HepG2 (cell line): ENCODE results near the gene TFAM.

ENCODE experiments used
- CBX5 ChIP-seq: sonication (generic); formaldehyde crosslinking; IDR thresholded peaks from 2 replicates; pipeline ENCODE4 v1.4.0; 2020; ENCODE audit warnings: missing genetic modification reagents, borderline replicate concordance
- ELF1 ChIP-seq: sonication (generic); formaldehyde crosslinking; IDR thresholded peaks from 2 replicates; pipeline ENCODE4 v1.4.0; 2020; ENCODE audit warnings: missing genetic modification reagents
- TCF12 ChIP-seq, 2 experiments: fragments of 450-650 bp in 1 of 2; sonication (generic) in 1 of 2; formaldehyde crosslinking in 1 of 2; IDR thresholded peaks; 2 replicates each; pipeline versions ENCODE4 v1.6.1 to v1.8.0; 2017 to 2022; ENCODE audit warnings: antibody characterized with exemption in 1 of 2, mild to moderate bottlenecking in 1 of 2, missing genetic modification reagents in 1 of 2, moderate library complexity in 1 of 2
- YY1 ChIP-seq: IDR thresholded peaks from 2 replicates; pipeline ENCODE4 v1.6.1; 2011; ENCODE audit warnings: low read length, low read depth, moderate library complexity, mild to moderate bottlenecking; ENCODE audit not compliant: insufficient read depth, insufficient replicate concordance
- TF ChIP-seq, protein P1 (sequence below): sonication (generic); formaldehyde crosslinking; IDR thresholded peaks from 2 replicates; pipeline ENCODE4 v1.5.0; 2020; ENCODE audit warnings: mild to moderate bottlenecking, missing genetic modification reagents, moderate library complexity
- TF ChIP-seq, protein P2 (sequence below): sonication (generic); formaldehyde crosslinking; IDR thresholded peaks from 2 replicates; pipeline ENCODE4 v1.4.0; 2020; ENCODE audit warnings: missing genetic modification reagents, borderline replicate concordance
- TF ChIP-seq, protein P3 (sequence below): sonication (generic); formaldehyde crosslinking; conservative IDR thresholded peaks from 2 replicates; pipeline ENCODE4 v1.8.0; 2022; ENCODE audit warnings: missing genetic modification reagents
- TF ChIP-seq, protein P4 (sequence below): sonication (generic); formaldehyde crosslinking; IDR thresholded peaks from 2 replicates; pipeline ENCODE4 v1.4.0; 2020; ENCODE audit warnings: missing genetic modification reagents

DNA sequence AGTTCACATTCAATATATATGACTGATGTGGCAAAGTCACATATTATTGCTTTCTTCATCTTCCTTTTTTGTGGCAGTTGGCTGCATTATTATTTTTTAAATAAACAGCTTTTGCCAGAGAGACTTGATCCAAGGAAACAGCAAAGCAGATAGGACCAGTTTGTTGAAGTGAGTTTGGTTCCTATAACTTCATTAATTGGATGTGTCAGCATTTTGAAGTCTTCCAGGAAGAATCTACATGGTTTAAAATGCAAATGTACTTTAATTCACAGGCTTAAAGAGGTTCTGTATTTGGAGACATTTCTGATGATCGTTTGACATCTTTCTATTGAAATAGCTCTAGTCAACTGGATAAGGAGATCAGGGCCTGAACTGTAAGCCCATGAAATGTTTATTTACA is 37.2 kb upstream of the TFAM start:
- TF ChIP-seq YY1 (no peak), TCF12 (IDR thresholded peaks at IDR 0.05) (no peak), TCF12 (CRISPR knock-in tag; IDR thresholded peaks at IDR 0.05) (no peak), ELF1 (CRISPR knock-in tag) (no peak), CBX5 (CRISPR knock-in tag) (no peak)
- TF ChIP-seq, protein P1, sequence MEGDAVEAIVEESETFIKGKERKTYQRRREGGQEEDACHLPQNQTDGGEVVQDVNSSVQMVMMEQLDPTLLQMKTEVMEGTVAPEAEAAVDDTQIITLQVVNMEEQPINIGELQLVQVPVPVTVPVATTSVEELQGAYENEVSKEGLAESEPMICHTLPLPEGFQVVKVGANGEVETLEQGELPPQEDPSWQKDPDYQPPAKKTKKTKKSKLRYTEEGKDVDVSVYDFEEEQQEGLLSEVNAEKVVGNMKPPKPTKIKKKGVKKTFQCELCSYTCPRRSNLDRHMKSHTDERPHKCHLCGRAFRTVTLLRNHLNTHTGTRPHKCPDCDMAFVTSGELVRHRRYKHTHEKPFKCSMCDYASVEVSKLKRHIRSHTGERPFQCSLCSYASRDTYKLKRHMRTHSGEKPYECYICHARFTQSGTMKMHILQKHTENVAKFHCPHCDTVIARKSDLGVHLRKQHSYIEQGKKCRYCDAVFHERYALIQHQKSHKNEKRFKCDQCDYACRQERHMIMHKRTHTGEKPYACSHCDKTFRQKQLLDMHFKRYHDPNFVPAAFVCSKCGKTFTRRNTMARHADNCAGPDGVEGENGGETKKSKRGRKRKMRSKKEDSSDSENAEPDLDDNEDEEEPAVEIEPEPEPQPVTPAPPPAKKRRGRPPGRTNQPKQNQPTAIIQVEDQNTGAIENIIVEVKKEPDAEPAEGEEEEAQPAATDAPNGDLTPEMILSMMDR (CRISPR knock-in tag): no peak
- TF ChIP-seq, protein P2, sequence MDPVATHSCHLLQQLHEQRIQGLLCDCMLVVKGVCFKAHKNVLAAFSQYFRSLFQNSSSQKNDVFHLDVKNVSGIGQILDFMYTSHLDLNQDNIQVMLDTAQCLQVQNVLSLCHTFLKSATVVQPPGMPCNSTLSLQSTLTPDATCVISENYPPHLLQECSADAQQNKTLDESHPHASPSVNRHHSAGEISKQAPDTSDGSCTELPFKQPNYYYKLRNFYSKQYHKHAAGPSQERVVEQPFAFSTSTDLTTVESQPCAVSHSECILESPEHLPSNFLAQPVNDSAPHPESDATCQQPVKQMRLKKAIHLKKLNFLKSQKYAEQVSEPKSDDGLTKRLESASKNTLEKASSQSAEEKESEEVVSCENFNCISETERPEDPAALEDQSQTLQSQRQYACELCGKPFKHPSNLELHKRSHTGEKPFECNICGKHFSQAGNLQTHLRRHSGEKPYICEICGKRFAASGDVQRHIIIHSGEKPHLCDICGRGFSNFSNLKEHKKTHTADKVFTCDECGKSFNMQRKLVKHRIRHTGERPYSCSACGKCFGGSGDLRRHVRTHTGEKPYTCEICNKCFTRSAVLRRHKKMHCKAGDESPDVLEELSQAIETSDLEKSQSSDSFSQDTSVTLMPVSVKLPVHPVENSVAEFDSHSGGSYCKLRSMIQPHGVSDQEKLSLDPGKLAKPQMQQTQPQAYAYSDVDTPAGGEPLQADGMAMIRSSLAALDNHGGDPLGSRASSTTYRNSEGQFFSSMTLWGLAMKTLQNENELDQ (CRISPR knock-in tag): no peak
- TF ChIP-seq, protein P3, sequence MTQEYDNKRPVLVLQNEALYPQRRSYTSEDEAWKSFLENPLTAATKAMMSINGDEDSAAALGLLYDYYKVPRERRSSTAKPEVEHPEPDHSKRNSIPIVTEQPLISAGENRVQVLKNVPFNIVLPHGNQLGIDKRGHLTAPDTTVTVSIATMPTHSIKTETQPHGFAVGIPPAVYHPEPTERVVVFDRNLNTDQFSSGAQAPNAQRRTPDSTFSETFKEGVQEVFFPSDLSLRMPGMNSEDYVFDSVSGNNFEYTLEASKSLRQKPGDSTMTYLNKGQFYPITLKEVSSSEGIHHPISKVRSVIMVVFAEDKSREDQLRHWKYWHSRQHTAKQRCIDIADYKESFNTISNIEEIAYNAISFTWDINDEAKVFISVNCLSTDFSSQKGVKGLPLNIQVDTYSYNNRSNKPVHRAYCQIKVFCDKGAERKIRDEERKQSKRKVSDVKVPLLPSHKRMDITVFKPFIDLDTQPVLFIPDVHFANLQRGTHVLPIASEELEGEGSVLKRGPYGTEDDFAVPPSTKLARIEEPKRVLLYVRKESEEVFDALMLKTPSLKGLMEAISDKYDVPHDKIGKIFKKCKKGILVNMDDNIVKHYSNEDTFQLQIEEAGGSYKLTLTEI (CRISPR knock-in tag): no peak
- TF ChIP-seq, protein P4, sequence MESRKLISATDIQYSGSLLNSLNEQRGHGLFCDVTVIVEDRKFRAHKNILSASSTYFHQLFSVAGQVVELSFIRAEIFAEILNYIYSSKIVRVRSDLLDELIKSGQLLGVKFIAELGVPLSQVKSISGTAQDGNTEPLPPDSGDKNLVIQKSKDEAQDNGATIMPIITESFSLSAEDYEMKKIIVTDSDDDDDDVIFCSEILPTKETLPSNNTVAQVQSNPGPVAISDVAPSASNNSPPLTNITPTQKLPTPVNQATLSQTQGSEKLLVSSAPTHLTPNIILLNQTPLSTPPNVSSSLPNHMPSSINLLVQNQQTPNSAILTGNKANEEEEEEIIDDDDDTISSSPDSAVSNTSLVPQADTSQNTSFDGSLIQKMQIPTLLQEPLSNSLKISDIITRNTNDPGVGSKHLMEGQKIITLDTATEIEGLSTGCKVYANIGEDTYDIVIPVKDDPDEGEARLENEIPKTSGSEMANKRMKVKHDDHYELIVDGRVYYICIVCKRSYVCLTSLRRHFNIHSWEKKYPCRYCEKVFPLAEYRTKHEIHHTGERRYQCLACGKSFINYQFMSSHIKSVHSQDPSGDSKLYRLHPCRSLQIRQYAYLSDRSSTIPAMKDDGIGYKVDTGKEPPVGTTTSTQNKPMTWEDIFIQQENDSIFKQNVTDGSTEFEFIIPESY: no peak
